Measurements from ENCODE around the gene TPM1. TPM values are rescaled to one million over a fixed set of nuclear protein-coding genes. Genes with fewer than 3 reads are reported as not detected.

The TPM1 gene
- total RNA-seq, 1 experiment from 2014 or later: 1,245 TPM

DNA sequence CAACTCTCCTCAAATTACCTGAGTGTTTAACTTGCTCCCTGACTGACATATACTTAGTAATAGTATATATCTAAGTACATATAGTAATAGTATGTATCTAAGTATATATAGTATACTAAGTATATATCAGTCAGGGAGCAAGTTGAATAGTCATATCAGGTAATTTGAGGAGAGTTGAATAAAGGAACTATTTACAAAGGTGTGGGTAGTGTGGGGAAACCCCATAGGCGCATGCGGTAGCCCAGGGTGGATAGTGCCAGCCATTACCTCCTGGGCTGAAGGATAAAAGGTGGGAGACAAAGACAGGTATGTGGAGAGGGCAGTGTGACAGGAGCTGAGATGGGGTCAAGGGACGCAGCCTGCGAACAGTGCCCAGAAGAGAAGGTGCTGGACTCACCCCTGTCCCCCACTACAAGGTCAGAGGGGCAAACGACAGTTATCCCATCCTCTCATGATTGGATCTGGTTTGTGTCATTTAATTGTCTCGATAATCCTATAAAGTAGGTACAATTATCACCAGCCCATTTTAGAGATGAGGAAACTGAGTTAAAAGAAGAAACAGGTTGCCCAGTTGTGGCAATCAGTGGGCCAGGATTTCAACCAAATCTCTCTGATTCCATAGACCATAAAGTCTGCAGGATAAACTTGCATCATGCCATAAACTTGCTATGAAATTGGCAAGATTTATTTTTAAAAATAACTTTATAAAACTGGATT is 34.1 kb upstream of the TPM1 start:
- H3K4me3 ChIP-seq: no peak overlapping the region
- H3K4me1 ChIP-seq (replicated peaks): peaks cover 8% of the 10 kb centered on the region
- H3K27ac ChIP-seq: no peak overlapping the region
- H3K9me3 ChIP-seq (replicated peaks): no peaks in the 10 kb centered on the region
- no peak for DNase-seq (ENCODE audit: low read depth in 1 of 2, low spot score in 2 of 2)
- no peaks in the 10 kb centered on the region for H3K27me3 ChIP-seq (replicated peaks)
- no peaks in the 10 kb centered on the region for H3K36me3 ChIP-seq

DNA sequence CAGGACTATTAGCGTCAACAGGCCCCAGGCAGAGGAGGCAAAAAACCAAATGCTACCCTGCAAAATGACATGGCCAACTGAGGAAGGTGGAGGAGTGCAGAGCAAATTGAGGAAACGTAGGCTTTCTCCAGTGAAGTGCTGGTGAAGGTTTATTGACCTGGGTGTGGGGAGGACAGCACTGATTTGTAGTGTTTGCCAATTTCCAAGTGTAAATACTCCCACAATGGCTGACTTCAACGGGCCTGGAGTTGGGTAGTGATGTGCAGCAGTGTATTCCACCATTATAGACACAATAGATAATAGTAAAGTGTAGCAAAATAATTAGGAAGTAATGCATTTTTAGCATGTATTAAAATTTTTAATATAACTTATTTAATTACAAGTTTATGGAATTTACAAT is 32.2 kb upstream of the TPM1 start:
- Histone ChIP-seq H3K4me3 (no peak overlapping the region), H3K4me1 (replicated peaks) (peaks cover 22% of the 10 kb centered on the region), H3K9me3 (replicated peaks) (no peaks in the 10 kb centered on the region), H3K27ac (no peak overlapping the region), H3K27me3 (replicated peaks) (no peaks in the 10 kb centered on the region), H3K36me3 (no peaks in the 10 kb centered on the region)
- DNase-seq (ENCODE audit: low read depth in 1 of 2, low spot score in 2 of 2): no peak

DNA sequence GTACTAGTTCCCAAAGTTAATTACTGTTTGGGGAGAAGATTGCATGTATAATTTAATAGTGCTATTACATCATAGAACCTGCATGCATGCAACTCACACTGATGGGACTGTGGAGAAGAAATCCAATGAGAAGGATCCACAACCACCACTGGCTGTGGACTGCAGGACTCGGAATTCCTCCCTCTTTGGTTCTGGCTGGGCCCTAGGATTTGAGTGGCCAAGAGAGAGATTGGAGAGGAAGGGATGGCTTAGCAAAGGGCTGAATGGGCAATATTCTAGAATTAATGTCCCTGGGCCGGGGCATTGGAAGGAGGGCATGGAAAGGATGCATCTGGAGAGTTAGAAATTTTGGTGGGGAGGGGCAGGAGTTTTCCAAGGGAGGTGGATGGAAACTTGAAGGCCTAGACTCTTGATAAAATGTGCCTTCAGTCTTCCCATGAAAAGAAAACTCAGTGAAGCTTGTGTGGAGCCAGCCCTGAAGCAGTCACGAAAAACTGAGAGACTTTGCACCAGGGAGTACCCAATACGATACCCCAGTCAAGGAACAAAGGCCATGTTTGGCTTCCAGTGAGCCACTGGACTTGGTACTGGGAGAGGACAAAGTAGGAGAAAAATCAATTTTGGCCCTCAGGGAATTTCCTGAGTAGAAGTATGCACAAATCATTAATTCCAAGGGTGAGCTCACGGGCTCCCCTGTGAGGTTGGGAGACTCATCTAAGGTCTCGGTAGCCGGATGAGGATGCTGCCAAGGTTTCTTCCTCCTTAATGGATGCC is 31.4 kb upstream of the TPM1 start:
- no peak overlapping the region for H3K4me3 ChIP-seq
- H3K27ac ChIP-seq: no peak overlapping the region
- no peaks in the 10 kb centered on the region for H3K27me3 ChIP-seq (replicated peaks)
- no peaks in the 10 kb centered on the region for H3K36me3 ChIP-seq
- DNase-seq (ENCODE audit: low read depth in 1 of 2, low spot score in 2 of 2): no peak
- H3K9me3 ChIP-seq (replicated peaks): no peaks in the 10 kb centered on the region
- H3K4me1 ChIP-seq (replicated peaks): peaks cover 29% of the 10 kb centered on the region

DNA sequence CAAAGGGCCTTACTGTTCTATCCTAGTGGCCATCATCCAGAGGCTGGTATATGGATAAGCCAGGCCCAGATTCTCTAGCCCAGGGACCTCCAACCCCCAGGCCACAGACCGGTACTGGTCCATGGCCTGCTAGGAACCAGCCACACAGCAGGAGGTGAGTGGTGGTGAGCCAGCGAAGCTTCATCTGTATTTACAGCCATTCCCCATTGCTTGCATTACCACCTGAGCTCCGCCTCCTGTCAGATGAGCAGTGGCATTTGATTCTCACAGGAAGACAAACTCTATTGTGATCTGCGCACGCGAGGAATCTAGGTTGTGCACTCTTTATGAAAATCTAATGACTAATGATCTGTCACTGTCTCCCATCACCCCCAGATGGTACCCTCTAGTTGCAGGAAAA is 30.1 kb upstream of the TPM1 start:
- no peaks in the 10 kb centered on the region for H3K36me3 ChIP-seq
- no peak overlapping the region for H3K27ac ChIP-seq
- no peaks in the 10 kb centered on the region for H3K9me3 ChIP-seq (replicated peaks)
- no peaks in the 10 kb centered on the region for H3K27me3 ChIP-seq (replicated peaks)
- DNase-seq (ENCODE audit: low read depth in 1 of 2, low spot score in 2 of 2): no peak
- H3K4me3 ChIP-seq: no peak overlapping the region
- peaks cover 32% of the 10 kb centered on the region for H3K4me1 ChIP-seq (replicated peaks)

DNA sequence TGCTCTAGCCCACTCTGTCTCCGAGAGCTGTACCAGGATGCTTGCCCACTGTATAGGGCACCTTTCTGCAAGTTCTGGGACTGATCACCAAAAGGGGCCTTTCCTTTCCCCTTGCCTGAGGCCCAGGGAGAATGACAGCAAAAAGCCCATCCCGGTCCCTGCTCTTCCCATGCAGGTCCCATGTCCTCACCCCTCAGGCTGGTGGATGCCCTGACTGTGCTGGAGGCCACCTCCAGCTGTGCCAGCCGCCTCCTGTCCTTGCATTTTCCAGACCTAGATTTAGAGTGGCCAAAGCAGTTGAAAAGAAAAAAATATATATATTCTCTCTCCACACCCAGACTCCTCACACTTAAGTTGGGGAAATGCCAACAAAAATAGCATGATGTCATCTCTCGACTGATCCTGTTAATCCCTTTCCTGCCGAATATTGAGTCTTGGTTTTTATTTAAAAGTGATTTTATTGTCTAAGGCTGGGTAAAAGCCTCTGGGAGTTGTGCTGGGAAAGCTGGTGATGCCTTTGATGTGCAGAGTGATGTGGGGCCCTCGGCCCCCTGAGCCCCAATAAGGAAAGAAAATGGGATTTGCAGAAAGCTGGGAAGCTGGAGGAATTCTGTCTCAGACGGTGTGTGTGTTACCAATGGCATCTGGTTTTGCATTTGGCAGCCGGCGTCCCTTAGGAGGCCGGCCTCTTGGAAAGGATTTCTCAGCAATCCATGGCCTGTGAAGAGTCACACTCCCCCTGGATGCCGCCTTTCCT is 29.3 kb upstream of the TPM1 start:
- Histone ChIP-seq H3K27ac (0 out of 2 replicates have a peak overlapping the region, but pooled peaks have one; percentile 13), H3K4me3 (no peak overlapping the region), H3K36me3 (no peaks in the 10 kb centered on the region), H3K4me1 (replicated peaks) (peaks cover 32% of the 10 kb centered on the region), H3K27me3 (replicated peaks) (no peaks in the 10 kb centered on the region), H3K9me3 (replicated peaks) (no peaks in the 10 kb centered on the region)
- DNase-seq (ENCODE audit: low read depth in 1 of 2, low spot score in 2 of 2): peak in 1 of 2 experiments; percentile 56

DNA sequence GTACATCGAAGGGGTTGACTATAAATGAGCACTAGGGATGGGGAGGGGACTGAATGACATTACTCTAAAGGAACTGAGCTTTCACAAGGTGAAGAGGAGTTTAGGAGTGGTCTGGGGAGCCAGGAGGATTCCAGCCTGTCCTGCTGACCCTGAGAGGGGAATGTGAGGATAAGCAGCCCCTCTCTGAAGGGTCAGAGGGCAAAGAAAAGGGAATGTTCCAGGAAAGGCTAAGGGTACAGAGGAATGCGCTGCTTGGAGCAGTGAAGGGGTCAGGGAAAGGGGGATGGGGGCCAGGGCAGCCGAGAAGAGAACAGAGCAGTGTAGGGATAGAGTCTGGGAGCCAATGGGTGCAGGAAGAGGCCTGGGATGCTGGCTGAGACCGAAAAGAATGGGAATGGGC is 28.0 kb upstream of the TPM1 start:
- H3K27ac ChIP-seq: no peak overlapping the region
- no peak for DNase-seq (ENCODE audit: low read depth in 1 of 2, low spot score in 2 of 2)
- H3K9me3 ChIP-seq (replicated peaks): no peaks in the 10 kb centered on the region
- no peaks in the 10 kb centered on the region for H3K27me3 ChIP-seq (replicated peaks)
- no peaks in the 10 kb centered on the region for H3K36me3 ChIP-seq
- peaks cover 45% of the 10 kb centered on the region for H3K4me1 ChIP-seq (replicated peaks)
- H3K4me3 ChIP-seq: no peak overlapping the region

DNA sequence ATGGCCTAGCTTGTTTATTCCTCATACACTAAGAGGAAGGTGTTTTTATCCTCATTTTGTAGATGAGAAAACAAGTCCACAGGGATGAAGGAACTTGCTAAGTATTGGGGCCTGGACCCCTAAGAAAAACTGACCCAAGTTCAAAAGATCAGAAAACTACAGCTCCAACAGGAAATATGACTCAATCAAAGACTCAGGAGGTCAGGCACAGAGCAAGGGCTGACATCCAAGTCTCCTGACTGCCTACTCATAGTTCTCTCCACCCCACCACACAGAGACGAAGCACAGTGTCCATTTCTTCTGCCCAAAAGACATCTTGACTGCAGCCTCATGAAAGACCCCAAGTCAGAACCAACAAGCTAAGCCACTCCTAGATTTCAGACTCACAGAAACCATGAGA is 26.9 kb upstream of the TPM1 start:
- Histone ChIP-seq H3K27me3 (replicated peaks) (no peaks in the 10 kb centered on the region), H3K27ac (no peak overlapping the region), H3K4me3 (no peak overlapping the region), H3K9me3 (replicated peaks) (no peaks in the 10 kb centered on the region), H3K36me3 (no peaks in the 10 kb centered on the region), H3K4me1 (replicated peaks) (peaks cover 49% of the 10 kb centered on the region)
- DNase-seq (ENCODE audit: low read depth in 1 of 2, low spot score in 2 of 2): peak in 1 of 2 experiments; percentile 42

DNA sequence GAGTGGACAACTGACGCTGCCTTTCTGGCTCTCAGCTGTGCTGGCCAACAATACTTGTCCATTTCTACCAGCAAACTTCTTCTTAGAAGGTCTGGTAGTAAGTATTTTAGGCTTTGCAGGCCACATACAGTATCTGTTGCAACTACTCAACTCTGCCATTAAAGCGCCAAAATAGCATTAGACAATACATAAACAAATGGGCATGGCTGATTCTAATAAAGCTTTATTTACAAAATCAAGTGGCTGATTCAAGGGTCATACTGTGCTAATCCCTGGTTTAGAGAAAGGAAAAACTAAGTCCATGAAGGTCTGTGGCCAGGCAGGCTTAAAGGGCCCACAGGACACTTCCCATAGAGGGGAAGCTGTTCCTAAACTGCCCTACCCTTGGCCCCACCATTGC is 26.3 kb upstream of the TPM1 start:
- Histone ChIP-seq H3K4me3 (no peak overlapping the region), H3K4me1 (replicated peaks) (peaks cover 49% of the 10 kb centered on the region), H3K27ac (no peak overlapping the region), H3K36me3 (no peaks in the 10 kb centered on the region), H3K27me3 (replicated peaks) (no peaks in the 10 kb centered on the region), H3K9me3 (replicated peaks) (no peaks in the 10 kb centered on the region)
- no peak for DNase-seq (ENCODE audit: low read depth in 1 of 2, low spot score in 2 of 2)

DNA sequence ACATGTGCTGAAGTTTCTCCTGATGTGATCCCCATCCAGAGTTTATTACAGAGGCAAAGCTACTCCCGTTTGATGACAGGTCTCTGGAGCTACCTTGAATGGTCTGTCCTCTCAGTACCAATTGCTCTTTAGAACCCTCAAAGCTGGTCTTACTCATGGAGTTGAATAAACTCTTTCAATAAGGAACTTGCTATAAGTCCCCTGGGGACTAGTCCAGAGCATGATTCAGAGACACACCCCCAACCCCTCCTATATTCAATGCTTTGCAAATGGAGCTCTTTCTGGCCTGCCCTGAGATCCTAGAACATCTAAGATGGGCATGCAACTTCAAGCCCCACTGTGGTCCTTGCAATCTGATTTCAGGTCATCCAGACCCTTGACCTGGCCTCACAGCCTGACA is 23.9 kb upstream of the TPM1 start:
- H3K4me1 ChIP-seq (replicated peaks): peaks cover 56% of the 10 kb centered on the region
- no peak overlapping the region for H3K27ac ChIP-seq
- H3K9me3 ChIP-seq (replicated peaks): no peaks in the 10 kb centered on the region
- no peak for DNase-seq (ENCODE audit: low read depth in 1 of 2, low spot score in 2 of 2)
- H3K27me3 ChIP-seq (replicated peaks): no peaks in the 10 kb centered on the region
- no peak overlapping the region for H3K4me3 ChIP-seq
- H3K36me3 ChIP-seq: no peaks in the 10 kb centered on the region

DNA sequence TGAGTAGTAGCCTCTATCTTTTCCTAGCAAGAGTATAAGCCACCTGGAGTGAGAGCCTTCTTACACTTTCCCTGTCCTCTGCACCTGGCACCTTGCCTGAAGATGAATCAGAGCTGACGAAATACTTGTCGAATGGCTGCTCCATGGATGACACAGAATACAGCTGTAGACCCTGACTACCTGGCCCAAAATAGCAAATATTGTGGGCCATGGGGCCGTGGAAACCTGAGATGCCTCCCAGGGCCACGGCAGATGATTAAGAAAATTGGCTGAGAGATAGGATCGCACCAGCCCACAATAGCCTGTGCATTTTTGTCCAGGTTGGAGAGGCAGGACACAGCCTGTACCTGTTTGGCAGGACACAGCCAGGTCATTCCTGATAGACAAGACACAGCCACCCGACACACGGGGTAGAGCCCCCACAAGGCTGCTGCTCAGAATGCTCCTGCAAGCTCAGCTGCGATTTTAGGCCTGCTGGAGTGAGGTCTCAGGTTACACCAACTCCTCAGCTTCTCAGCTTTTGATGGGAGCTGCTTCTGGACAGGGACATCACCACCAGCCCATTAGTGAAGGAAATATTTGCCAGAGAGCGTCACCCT is 22.9 kb upstream of the TPM1 start:
- H3K4me3 ChIP-seq: no peak overlapping the region
- H3K27me3 ChIP-seq (replicated peaks): no peaks in the 10 kb centered on the region
- H3K36me3 ChIP-seq: no peaks in the 10 kb centered on the region
- peak in 1 of 2 experiments; percentile 19 for DNase-seq (ENCODE audit: low read depth in 1 of 2, low spot score in 2 of 2)
- H3K4me1 ChIP-seq (replicated peaks): peaks cover 58% of the 10 kb centered on the region
- no peak overlapping the region for H3K27ac ChIP-seq
- no peaks in the 10 kb centered on the region for H3K9me3 ChIP-seq (replicated peaks)

DNA sequence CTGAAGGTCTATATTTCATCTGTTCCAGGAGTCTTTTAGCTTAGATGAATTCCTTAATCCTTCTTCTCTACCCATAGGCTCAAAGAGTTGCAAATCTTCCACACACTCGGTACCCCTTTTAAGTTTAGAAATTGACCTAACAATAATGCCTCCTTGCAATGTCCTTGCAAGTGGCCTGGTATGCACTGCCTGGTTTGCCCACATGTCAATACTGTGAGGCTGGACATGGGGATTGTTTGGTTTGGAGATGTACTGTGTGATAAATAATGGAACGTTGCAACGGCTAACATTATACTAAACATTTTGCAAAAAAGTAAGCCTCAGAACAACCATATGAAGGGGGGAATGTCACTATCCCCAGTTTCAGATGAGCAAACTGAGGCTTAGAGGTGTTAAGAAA is 22.4 kb upstream of the TPM1 start:
- no peak for DNase-seq (ENCODE audit: low read depth in 1 of 2, low spot score in 2 of 2)
- Histone ChIP-seq H3K36me3 (no peaks in the 10 kb centered on the region), H3K4me1 (replicated peaks) (peaks cover 56% of the 10 kb centered on the region), H3K27ac (no peak overlapping the region), H3K27me3 (replicated peaks) (no peaks in the 10 kb centered on the region), H3K4me3 (no peak overlapping the region), H3K9me3 (replicated peaks) (no peaks in the 10 kb centered on the region)

DNA sequence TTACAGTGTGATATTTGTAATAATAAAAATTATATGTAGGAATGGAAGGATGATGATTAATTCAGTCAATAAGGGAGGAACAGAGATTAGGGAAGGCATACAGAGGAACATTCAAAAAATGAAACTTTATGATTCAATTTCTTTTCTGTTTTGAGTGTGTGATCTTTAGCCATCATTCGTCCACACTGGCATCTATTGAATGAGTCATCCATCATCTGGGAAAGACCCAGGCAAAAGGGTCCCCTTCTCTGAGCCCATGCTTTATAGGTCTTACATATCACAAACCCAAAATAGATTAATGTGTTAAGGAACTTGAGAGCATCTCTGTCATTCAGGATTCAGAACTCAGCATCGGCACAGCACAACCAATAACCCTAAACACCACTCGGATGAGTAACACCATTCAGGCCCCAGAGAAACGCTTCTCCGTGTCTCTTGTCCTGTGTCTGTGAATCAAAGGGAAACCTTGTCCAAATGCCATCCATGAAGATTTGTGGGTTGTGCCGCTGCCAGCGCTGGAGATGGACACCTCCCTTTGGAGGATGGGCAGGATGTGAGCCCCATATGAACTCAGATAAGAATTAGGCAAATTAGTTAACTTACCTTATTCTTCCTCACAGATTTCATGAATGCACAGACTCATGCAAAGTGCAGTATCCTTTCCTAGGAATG is 21.7 kb upstream of the TPM1 start:
- H3K36me3 ChIP-seq: no peaks in the 10 kb centered on the region
- no peak for DNase-seq (ENCODE audit: low read depth in 1 of 2, low spot score in 2 of 2)
- no peaks in the 10 kb centered on the region for H3K9me3 ChIP-seq (replicated peaks)
- peaks cover 48% of the 10 kb centered on the region for H3K4me1 ChIP-seq (replicated peaks)
- no peak overlapping the region for H3K4me3 ChIP-seq
- H3K27me3 ChIP-seq (replicated peaks): no peaks in the 10 kb centered on the region
- no peak overlapping the region for H3K27ac ChIP-seq

DNA sequence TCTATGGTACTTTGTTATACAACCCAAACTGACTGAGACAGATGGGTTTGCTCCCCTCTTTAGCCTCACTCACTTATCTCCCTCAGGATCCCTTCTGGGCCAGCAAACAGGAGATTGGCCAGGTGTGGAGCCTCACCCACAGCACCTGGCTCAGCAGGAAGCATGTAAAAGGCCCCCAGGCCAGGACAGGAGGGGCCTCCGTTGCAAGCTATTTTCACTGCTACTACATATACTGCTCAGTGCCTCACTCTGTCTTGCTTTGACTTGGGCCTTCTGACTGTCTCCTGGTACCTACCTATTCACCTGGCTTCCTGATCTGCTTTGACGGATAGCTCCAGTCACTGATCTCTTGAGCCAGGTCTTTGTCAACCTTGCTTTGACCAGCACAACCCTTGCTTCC is 20.4 kb upstream of the TPM1 start:
- H3K9me3 ChIP-seq (replicated peaks): no peaks in the 10 kb centered on the region
- peak overlapping the region; percentile 84 for H3K27ac ChIP-seq
- H3K4me3 ChIP-seq: no peak overlapping the region
- H3K4me1 ChIP-seq (replicated peaks): peaks cover 43% of the 10 kb centered on the region
- no peaks in the 10 kb centered on the region for H3K27me3 ChIP-seq (replicated peaks)
- H3K36me3 ChIP-seq: no peaks in the 10 kb centered on the region
- no peak for DNase-seq (ENCODE audit: low read depth in 1 of 2, low spot score in 2 of 2)
